GM23338 (cell line): ENCODE results near the gene CD34. TPM values are rescaled to one million over a fixed set of nuclear protein-coding genes. Genes with fewer than 3 reads are reported as not detected.
A peak's percentile ranks its signal among the peaks of the same experiment; 100 is the strongest.

Source experiments
- ATAC-seq: fragments of 200-7000 bp; cut with Tn5 transposase; 3 replicates; pipeline ENCODE4 v1.9.1; 2020
- DNase-seq: peaks from one replicate; pipeline ENCODE4 v3.0.0-alpha.2; 2015; ENCODE audit warnings: low spot score
- H2AFZ ChIP-seq: fragments of 200-600 bp; sonication (generic); 2 replicates; pipeline ENCODE4 v1.8.0; 2016; ENCODE audit warnings: antibody characterized with exemption, mild to moderate bottlenecking, moderate library complexity
- H3F3A ChIP-seq: fragments of 200-600 bp; sonication (generic); replicated peaks from 2 replicates; pipeline ENCODE4 v1.8.0; 2017; ENCODE audit warnings: antibody characterized with exemption, mixed run types, low read depth
- H3K27ac ChIP-seq: fragments of 200-600 bp; sonication (generic); 2 replicates; pipeline ENCODE4 v1.6.1; 2016; ENCODE audit warnings: low read depth
- H3K27me3 ChIP-seq: fragments of 200-600 bp; sonication (generic); 2 replicates; pipeline ENCODE4 v1.8.0; 2016; ENCODE audit warnings: mild to moderate bottlenecking, mixed run types, moderate library complexity; ENCODE audit not compliant: insufficient read depth
- H3K36me3 ChIP-seq: fragments of 200-600 bp; sonication (generic); 2 replicates; pipeline ENCODE4 v1.8.0; 2016; ENCODE audit warnings: mild to moderate bottlenecking; ENCODE audit not compliant: insufficient read depth
- H3K4me1 ChIP-seq: fragments of 200-600 bp; sonication (generic); 2 replicates; pipeline ENCODE4 v1.8.0; 2016; ENCODE audit warnings: mild to moderate bottlenecking, moderate library complexity; ENCODE audit not compliant: insufficient read depth
- H3K4me2 ChIP-seq: fragments of 200-600 bp; sonication (generic); 2 replicates; pipeline ENCODE4 v1.7.1; 2017; ENCODE audit warnings: mixed run types
- H3K4me3 ChIP-seq: fragments of 200-600 bp; sonication (generic); 2 replicates; pipeline ENCODE4 v1.6.1; 2016; ENCODE audit warnings: mixed run types
- H3K79me2 ChIP-seq: fragments of 200-600 bp; sonication (generic); replicated peaks from 2 replicates; pipeline ENCODE4 v1.8.0; 2017; ENCODE audit warnings: mild to moderate bottlenecking; ENCODE audit not compliant: insufficient read depth
- H3K9me2 ChIP-seq: fragments of 200-600 bp; sonication (generic); 2 replicates; pipeline ENCODE4 v1.8.0; 2017; ENCODE audit not compliant: insufficient read depth
- H4K20me1 ChIP-seq: fragments of 200-600 bp; sonication (generic); replicated peaks from 2 replicates; pipeline ENCODE4 v1.8.0; 2017; ENCODE audit warnings: mild to moderate bottlenecking; ENCODE audit not compliant: insufficient read depth
- H3K27ac Mint-ChIP-seq: 2 replicates; pipeline ENCODE4 v1.8.0; 2020; ENCODE audit warnings: inconsistent platforms, mild to moderate bottlenecking, moderate library complexity, mixed read lengths
- H3K27me3 Mint-ChIP-seq: 3 replicates; pipeline ENCODE4 v1.8.0; 2022; ENCODE audit warnings: low read depth, mild to moderate bottlenecking, moderate library complexity, mixed read lengths, inconsistent platforms; ENCODE audit not compliant: insufficient read depth, poor library complexity
- H3K36me3 Mint-ChIP-seq: 3 replicates; pipeline ENCODE4 v1.8.0; 2021; ENCODE audit warnings: low read depth, mild to moderate bottlenecking, inconsistent platforms, moderate library complexity, mixed read lengths
- H3K4me1 Mint-ChIP-seq: 3 replicates; pipeline ENCODE4 v1.8.0; 2020; ENCODE audit warnings: mild to moderate bottlenecking, inconsistent platforms, mixed read lengths
- H3K4me3 Mint-ChIP-seq: 3 replicates; pipeline ENCODE4 v1.8.0; 2021; ENCODE audit warnings: moderate library complexity, mild to moderate bottlenecking, inconsistent platforms, mixed read lengths
- H3K9me3 Mint-ChIP-seq: 3 replicates; pipeline ENCODE4 v1.8.0; 2020; ENCODE audit warnings: moderate library complexity, mild to moderate bottlenecking, inconsistent platforms, mixed read lengths
- CREB1 ChIP-seq: fragments of 250-450 bp; sonication (Bioruptor Pico); IDR thresholded peaks from 2 replicates; pipeline ENCODE4 v1.5.0; 2020; ENCODE audit warnings: low read depth, mild to moderate bottlenecking, moderate library complexity
- EZH2 ChIP-seq: fragments of 200-600 bp; sonication (generic); IDR thresholded peaks from one replicate; pipeline ENCODE4 v1.8.0; 2017; ENCODE audit warnings: antibody characterized with exemption, mild to moderate bottlenecking, low read depth; ENCODE audit not compliant: unreplicated experiment
- EZH2phosphoT487 ChIP-seq: fragments of 200-600 bp; sonication (generic); IDR thresholded peaks from one replicate; pipeline ENCODE4 v1.8.1; 2018; ENCODE audit warnings: antibody characterized with exemption; ENCODE audit not compliant: unreplicated experiment
- JUNB ChIP-seq: IDR thresholded peaks from one replicate; pipeline ENCODE4 v1.6.1; 2016; ENCODE audit warnings: antibody characterized with exemption; ENCODE audit not compliant: unreplicated experiment
- NANOG ChIP-seq: IDR thresholded peaks from 2 replicates; pipeline ENCODE4 v1.6.1; 2016; ENCODE audit warnings: antibody characterized with exemption, borderline replicate concordance
- POLR2AphosphoS5 ChIP-seq: IDR thresholded peaks from 2 replicates; pipeline ENCODE4 v1.6.1; 2016; ENCODE audit warnings: antibody characterized with exemption, low read depth
- STAT1 ChIP-seq: IDR thresholded peaks from one replicate; pipeline ENCODE4 v1.6.1; 2016; ENCODE audit warnings: antibody characterized with exemption; ENCODE audit not compliant: unreplicated experiment
- ZNF114 ChIP-seq: fragments of 250-450 bp; sonication (Bioruptor Pico); IDR thresholded peaks from 2 replicates; pipeline ENCODE4 v1.5.0; 2020; ENCODE audit warnings: mild to moderate bottlenecking, moderate library complexity
- ZNF331 ChIP-seq: fragments of 250-450 bp; sonication (Bioruptor Pico); IDR thresholded peaks from 2 replicates; pipeline ENCODE4 v1.5.0; 2020; ENCODE audit warnings: low read depth, mild to moderate bottlenecking, moderate library complexity
- polyA plus RNA-seq: library from polyadenylated mRNA; unstranded; fragments of >200 nt; fragmentation: Nextera tagmentation; extraction: Ambion mirVana; gene quantifications from 2 replicates; pipeline ENCODE4 v1.2.1, GENCODE V29; 2016
- total RNA-seq: library from RNA; depleted of rRNA; stranded (reverse); fragments of >200 nt; shearing (Covaris generic); gene quantifications from 2 replicates; pipeline ENCODE4 v1.2.3, GENCODE V29; 2014
- TF ChIP-seq, protein P1 (sequence below), 2 experiments: fragments of 200-600 bp in 1 of 2; sonication (generic) in 1 of 2; conservative IDR thresholded peaks; 2 replicates each; pipeline versions ENCODE4 v1.5.1 to v1.6.1; 2016 to 2017; ENCODE audit warnings: antibody characterized with exemption in 2 of 2, low read depth in 2 of 2, mild to moderate bottlenecking in 2 of 2, moderate library complexity in 1 of 2
- TF ChIP-seq, protein P2 (sequence below): fragments of 250-450 bp; sonication (Bioruptor Pico); IDR thresholded peaks from 2 replicates; pipeline ENCODE4 v1.5.0; 2020; ENCODE audit warnings: mild to moderate bottlenecking, moderate library complexity
- TF ChIP-seq, protein P3 (sequence below): IDR thresholded peaks from 2 replicates; pipeline ENCODE4 v1.6.1; 2016; ENCODE audit warnings: antibody characterized with exemption
- TF ChIP-seq, protein P4 (sequence below): IDR thresholded peaks from one replicate; pipeline ENCODE4 v1.6.1; 2018; ENCODE audit warnings: antibody characterized with exemption; ENCODE audit not compliant: unreplicated experiment

CD34 gene
- total and polyA plus RNA-seq, 2 experiments from 2014 or later, result 0.07 to 0.18 TPM

DNA sequence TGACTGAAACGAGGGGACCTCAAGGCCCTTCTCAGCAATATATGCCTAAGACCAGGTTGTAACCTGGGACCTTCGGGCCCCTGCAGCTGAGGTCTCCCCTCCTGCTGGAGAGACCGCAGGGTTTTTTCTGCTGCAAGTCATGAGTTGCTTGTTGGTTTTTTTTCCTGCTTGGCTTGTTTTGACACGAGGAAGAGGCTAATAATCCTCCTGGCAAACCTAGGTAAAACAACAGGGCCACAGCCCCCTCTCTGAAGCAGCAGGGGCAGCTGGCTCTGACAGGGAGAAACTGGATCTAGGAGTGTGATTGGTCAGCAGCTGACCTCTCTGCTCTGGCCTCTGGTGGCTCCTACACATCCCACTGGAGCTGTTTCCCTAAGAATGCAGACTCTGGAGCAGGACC lies 69.0 kb downstream of the CD34 start:
- TF ChIP-seq, protein P1, sequence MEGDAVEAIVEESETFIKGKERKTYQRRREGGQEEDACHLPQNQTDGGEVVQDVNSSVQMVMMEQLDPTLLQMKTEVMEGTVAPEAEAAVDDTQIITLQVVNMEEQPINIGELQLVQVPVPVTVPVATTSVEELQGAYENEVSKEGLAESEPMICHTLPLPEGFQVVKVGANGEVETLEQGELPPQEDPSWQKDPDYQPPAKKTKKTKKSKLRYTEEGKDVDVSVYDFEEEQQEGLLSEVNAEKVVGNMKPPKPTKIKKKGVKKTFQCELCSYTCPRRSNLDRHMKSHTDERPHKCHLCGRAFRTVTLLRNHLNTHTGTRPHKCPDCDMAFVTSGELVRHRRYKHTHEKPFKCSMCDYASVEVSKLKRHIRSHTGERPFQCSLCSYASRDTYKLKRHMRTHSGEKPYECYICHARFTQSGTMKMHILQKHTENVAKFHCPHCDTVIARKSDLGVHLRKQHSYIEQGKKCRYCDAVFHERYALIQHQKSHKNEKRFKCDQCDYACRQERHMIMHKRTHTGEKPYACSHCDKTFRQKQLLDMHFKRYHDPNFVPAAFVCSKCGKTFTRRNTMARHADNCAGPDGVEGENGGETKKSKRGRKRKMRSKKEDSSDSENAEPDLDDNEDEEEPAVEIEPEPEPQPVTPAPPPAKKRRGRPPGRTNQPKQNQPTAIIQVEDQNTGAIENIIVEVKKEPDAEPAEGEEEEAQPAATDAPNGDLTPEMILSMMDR (conservative IDR thresholded peaks at IDR 0.05; ENCODE audit: low read depth in 2 of 2), result no peak
- TF ChIP-seq POLR2AphosphoS5 (no peak), STAT1 (no peak), JUNB (no peak), ZNF114 (CRISPR knock-in tag) (no peak), CREB1 (CRISPR knock-in tag) (no peak), EZH2phosphoT487 (no peak), ZNF331 (CRISPR knock-in tag) (no peak), EZH2 (no peak), NANOG (no peak)
- TF ChIP-seq, protein P2, sequence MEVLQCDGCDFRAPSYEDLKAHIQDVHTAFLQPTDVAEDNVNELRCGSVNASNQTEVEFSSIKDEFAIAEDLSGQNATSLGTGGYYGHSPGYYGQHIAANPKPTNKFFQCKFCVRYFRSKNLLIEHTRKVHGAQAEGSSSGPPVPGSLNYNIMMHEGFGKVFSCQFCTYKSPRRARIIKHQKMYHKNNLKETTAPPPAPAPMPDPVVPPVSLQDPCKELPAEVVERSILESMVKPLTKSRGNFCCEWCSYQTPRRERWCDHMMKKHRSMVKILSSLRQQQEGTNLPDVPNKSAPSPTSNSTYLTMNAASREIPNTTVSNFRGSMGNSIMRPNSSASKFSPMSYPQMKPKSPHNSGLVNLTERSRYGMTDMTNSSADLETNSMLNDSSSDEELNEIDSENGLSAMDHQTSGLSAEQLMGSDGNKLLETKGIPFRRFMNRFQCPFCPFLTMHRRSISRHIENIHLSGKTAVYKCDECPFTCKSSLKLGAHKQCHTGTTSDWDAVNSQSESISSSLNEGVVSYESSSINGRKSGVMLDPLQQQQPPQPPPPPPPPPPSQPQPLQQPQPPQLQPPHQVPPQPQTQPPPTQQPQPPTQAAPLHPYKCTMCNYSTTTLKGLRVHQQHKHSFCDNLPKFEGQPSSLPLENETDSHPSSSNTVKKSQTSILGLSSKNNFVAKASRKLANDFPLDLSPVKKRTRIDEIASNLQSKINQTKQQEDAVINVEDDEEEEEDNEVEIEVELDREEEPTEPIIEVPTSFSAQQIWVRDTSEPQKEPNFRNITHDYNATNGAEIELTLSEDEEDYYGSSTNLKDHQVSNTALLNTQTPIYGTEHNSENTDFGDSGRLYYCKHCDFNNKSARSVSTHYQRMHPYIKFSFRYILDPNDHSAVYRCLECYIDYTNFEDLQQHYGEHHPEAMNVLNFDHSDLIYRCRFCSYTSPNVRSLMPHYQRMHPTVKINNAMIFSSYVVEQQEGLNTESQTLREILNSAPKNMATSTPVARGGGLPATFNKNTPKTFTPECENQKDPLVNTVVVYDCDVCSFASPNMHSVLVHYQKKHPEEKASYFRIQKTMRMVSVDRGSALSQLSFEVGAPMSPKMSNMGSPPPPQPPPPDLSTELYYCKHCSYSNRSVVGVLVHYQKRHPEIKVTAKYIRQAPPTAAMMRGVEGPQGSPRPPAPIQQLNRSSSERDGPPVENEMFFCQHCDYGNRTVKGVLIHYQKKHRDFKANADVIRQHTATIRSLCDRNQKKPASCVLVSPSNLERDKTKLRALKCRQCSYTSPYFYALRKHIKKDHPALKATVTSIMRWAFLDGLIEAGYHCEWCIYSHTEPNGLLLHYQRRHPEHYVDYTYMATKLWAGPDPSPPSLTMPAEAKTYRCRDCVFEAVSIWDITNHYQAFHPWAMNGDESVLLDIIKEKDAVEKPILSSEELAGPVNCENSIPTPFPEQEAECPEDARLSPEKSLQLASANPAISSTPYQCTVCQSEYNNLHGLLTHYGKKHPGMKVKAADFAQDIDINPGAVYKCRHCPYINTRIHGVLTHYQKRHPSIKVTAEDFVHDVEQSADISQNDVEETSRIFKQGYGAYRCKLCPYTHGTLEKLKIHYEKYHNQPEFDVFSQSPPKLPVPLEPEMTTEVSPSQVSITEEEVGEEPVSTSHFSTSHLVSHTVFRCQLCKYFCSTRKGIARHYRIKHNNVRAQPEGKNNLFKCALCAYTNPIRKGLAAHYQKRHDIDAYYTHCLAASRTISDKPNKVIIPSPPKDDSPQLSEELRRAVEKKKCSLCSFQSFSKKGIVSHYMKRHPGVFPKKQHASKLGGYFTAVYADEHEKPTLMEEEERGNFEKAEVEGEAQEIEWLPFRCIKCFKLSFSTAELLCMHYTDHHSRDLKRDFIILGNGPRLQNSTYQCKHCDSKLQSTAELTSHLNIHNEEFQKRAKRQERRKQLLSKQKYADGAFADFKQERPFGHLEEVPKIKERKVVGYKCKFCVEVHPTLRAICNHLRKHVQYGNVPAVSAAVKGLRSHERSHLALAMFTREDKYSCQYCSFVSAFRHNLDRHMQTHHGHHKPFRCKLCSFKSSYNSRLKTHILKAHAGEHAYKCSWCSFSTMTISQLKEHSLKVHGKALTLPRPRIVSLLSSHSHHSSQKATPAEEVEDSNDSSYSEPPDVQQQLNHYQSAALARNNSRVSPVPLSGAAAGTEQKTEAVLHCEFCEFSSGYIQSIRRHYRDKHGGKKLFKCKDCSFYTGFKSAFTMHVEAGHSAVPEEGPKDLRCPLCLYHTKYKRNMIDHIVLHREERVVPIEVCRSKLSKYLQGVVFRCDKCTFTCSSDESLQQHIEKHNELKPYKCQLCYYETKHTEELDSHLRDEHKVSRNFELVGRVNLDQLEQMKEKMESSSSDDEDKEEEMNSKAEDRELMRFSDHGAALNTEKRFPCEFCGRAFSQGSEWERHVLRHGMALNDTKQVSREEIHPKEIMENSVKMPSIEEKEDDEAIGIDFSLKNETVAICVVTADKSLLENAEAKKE, result no peak
- TF ChIP-seq, protein P3, sequence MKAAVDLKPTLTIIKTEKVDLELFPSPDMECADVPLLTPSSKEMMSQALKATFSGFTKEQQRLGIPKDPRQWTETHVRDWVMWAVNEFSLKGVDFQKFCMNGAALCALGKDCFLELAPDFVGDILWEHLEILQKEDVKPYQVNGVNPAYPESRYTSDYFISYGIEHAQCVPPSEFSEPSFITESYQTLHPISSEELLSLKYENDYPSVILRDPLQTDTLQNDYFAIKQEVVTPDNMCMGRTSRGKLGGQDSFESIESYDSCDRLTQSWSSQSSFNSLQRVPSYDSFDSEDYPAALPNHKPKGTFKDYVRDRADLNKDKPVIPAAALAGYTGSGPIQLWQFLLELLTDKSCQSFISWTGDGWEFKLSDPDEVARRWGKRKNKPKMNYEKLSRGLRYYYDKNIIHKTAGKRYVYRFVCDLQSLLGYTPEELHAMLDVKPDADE, result no peak
- TF ChIP-seq, protein P4, sequence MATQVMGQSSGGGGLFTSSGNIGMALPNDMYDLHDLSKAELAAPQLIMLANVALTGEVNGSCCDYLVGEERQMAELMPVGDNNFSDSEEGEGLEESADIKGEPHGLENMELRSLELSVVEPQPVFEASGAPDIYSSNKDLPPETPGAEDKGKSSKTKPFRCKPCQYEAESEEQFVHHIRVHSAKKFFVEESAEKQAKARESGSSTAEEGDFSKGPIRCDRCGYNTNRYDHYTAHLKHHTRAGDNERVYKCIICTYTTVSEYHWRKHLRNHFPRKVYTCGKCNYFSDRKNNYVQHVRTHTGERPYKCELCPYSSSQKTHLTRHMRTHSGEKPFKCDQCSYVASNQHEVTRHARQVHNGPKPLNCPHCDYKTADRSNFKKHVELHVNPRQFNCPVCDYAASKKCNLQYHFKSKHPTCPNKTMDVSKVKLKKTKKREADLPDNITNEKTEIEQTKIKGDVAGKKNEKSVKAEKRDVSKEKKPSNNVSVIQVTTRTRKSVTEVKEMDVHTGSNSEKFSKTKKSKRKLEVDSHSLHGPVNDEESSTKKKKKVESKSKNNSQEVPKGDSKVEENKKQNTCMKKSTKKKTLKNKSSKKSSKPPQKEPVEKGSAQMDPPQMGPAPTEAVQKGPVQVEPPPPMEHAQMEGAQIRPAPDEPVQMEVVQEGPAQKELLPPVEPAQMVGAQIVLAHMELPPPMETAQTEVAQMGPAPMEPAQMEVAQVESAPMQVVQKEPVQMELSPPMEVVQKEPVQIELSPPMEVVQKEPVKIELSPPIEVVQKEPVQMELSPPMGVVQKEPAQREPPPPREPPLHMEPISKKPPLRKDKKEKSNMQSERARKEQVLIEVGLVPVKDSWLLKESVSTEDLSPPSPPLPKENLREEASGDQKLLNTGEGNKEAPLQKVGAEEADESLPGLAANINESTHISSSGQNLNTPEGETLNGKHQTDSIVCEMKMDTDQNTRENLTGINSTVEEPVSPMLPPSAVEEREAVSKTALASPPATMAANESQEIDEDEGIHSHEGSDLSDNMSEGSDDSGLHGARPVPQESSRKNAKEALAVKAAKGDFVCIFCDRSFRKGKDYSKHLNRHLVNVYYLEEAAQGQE, result no peak
- no peak overlapping the region for H3K27ac Mint-ChIP-seq
- Histone ChIP-seq H3K4me2 (no peak overlapping the region), H3K4me1 (no peaks in the 10 kb centered on the region), H3K36me3 (no peaks in the 10 kb centered on the region), H3K9me2 (no peaks in the 10 kb centered on the region), H3K27ac (no peak overlapping the region), H3K4me3 (no peak overlapping the region), H4K20me1 (no peaks in the 10 kb centered on the region), H3K27me3 (no peaks in the 10 kb centered on the region), H3F3A (no peaks in the 10 kb centered on the region), H3K79me2 (no peaks in the 10 kb centered on the region), H2AFZ (no peak overlapping the region)
- no peak for DNase-seq
- peaks cover under 1% of the 10 kb centered on the region for H3K27me3 Mint-ChIP-seq
- peak; percentile 36 for ATAC-seq
- no peak overlapping the region for H3K4me3 Mint-ChIP-seq
- H3K36me3 Mint-ChIP-seq, result no peaks in the 10 kb centered on the region
- H3K4me1 Mint-ChIP-seq, result peaks cover 7% of the 10 kb centered on the region; the same call in 2 of the 3 replicates
- H3K9me3 Mint-ChIP-seq, result no peaks in the 10 kb centered on the region
